Keratinocyte (primary cell): ENCODE data around the gene GRM4. TPM values are rescaled to one million over a fixed set of nuclear protein-coding genes. Genes with fewer than 3 reads are reported as not detected.

ENCODE experiments used
- DNase-seq: peaks from one replicate; pipeline ENCODE4 v3.0.0-alpha.2; 2011; ENCODE audit warnings: low read depth, missing footprints, low spot score
- FAIRE-seq: peaks from 2 replicates; lab custom pipeline; 2011; peaks lifted over from hg19 to GRCh38; lab: Jason Lieb, UNC
- H2AFZ ChIP-seq: 2 replicates; pipeline ENCODE4 v1.6.0; 2012; ENCODE audit warnings: low read length, control low read depth, inconsistent platforms; ENCODE audit not compliant: control insufficient read depth
- H3K27ac ChIP-seq: 2 replicates; pipeline ENCODE4 v1.5.1; 2011; ENCODE audit warnings: low read length; ENCODE audit not compliant: control insufficient read depth, insufficient read depth
- H3K27me3 ChIP-seq: 3 replicates; pipeline ENCODE4 v1.6.0; 2011; ENCODE audit warnings: low read length; ENCODE audit not compliant: control insufficient read depth, insufficient read depth; ENCODE audit errors: extremely low read depth
- H3K36me3 ChIP-seq, 2 experiments: 2 replicates in 1 of 2; 3 replicates in 1 of 2; pipeline ENCODE4 v1.5.1; 2011; ENCODE audit warnings: low read length in 2 of 2, mild to moderate bottlenecking in 1 of 2; ENCODE audit not compliant: control insufficient read depth in 2 of 2, insufficient read depth in 2 of 2; ENCODE audit errors: extremely low read depth in 1 of 2
- H3K4me1 ChIP-seq: 3 replicates; pipeline ENCODE4 v1.5.1; 2011; ENCODE audit warnings: low read length; ENCODE audit not compliant: control insufficient read depth, insufficient read depth; ENCODE audit errors: extremely low read depth
- H3K4me2 ChIP-seq: 3 replicates; pipeline ENCODE4 v1.6.0; 2011; ENCODE audit warnings: low read depth, low read length; ENCODE audit not compliant: control insufficient read depth, insufficient read depth; ENCODE audit errors: extremely low read depth
- H3K4me3 ChIP-seq, 3 experiments: fragments of 200-600 bp in 1 of 3; sonication (generic) in 1 of 3; 2 replicates in 2 of 3; 3 replicates in 1 of 3; pipeline ENCODE4 v1.5.1; 2011 to 2016; ENCODE audit warnings: low read length in 3 of 3, mild to moderate bottlenecking in 3 of 3, control low read depth in 2 of 3, inconsistent platforms in 1 of 3, low read depth in 1 of 3, mixed read lengths in 1 of 3, mixed run types in 1 of 3, moderate library complexity in 1 of 3; ENCODE audit not compliant: control insufficient read depth in 2 of 3, insufficient read depth in 2 of 3; ENCODE audit errors: extremely low read depth in 1 of 3
- H3K79me2 ChIP-seq: 2 replicates; pipeline ENCODE4 v1.6.0; 2012; ENCODE audit warnings: low read length; ENCODE audit not compliant: control insufficient read depth, insufficient read depth
- H3K9ac ChIP-seq: 3 replicates; pipeline ENCODE4 v1.6.0; 2011; ENCODE audit warnings: low read length; ENCODE audit not compliant: control insufficient read depth, insufficient read depth; ENCODE audit errors: extremely low read depth
- H3K9me1 ChIP-seq: 3 replicates; pipeline ENCODE4 v1.6.0; 2011; ENCODE audit warnings: low read length; ENCODE audit not compliant: control insufficient read depth, insufficient read depth; ENCODE audit errors: extremely low read depth
- H3K9me3 ChIP-seq: 2 replicates; pipeline ENCODE4 v1.5.1; 2012; ENCODE audit warnings: low read depth, low read length; ENCODE audit not compliant: control insufficient read depth
- H4K20me1 ChIP-seq: 3 replicates; pipeline ENCODE4 v1.6.0; 2011; ENCODE audit warnings: low read length; ENCODE audit not compliant: control insufficient read depth, insufficient read depth; ENCODE audit errors: extremely low read depth
- EZH2 ChIP-seq: IDR thresholded peaks from one replicate; pipeline ENCODE4 v1.6.1; 2012; ENCODE audit warnings: inconsistent platforms, mild to moderate bottlenecking, low read length, moderate library complexity
- dilution Hi-C: fragments of 300-500 bp; cut with MboI; formaldehyde crosslinking; loops from one replicate; pipeline ENCODE4 v1.7.0; 2020; ENCODE audit warnings: low sequenced_read_pairs; ENCODE audit not compliant: extremely low pct_ligation_motif_present
- polyA plus RNA-seq, 5 experiments: library from polyadenylated mRNA; depleted of rRNA in 3 of 5; stranded (reverse) in 3 of 5; stranded (forward) in 1 of 5; unstranded in 1 of 5; fragments of >200 nt; gene quantifications; 1 replicate in 1 of 5; 2 replicates in 3 of 5; 3 replicates in 1 of 5; pipeline versions ENCODE4 v1.2.1 to v1.2.3, GENCODE V29; 2011 to 2012; ENCODE audit warnings: missing spikeins in 2 of 5, low read depth in 1 of 5, low replicate concordance in 1 of 5
- TF ChIP-seq, protein P1 (sequence below), 3 experiments: IDR thresholded peaks in 1 of 3; conservative IDR thresholded peaks in 1 of 3; optimal IDR thresholded peaks in 1 of 3; 2 replicates in 2 of 3; 3 replicates in 1 of 3; pipeline versions ENCODE3 to v1.5.1; 2011; ENCODE audit warnings: low read length in 3 of 3, mild to moderate bottlenecking in 3 of 3, moderate library complexity in 2 of 3, control low read depth in 1 of 3, inconsistent platforms in 1 of 3; ENCODE audit not compliant: insufficient read depth in 2 of 3; ENCODE audit errors: extremely low read depth in 1 of 3

Gene GRM4
- polyA plus RNA-seq, 1 donor (not counting 4 experiments of a cell fraction or from before 2014, with no cell fraction given): not detected

GRCh38 chr6:33987531-33988021, 158.3 kb downstream of the GRM4 start:
- Histone ChIP-seq H3K36me3 (no peaks in the 10 kb centered on the region), H3K9me3 (no peaks in the 10 kb centered on the region), H3K4me1 (peaks cover 2% of the 10 kb centered on the region), H3K4me3 (no peak overlapping the region), H4K20me1 (no peaks in the 10 kb centered on the region), H3K27me3 (no peaks in the 10 kb centered on the region), H3K4me2 (no peak overlapping the region), H2AFZ (no peak overlapping the region), H3K79me2 (no peaks in the 10 kb centered on the region), H3K9me1 (no peaks in the 10 kb centered on the region), H3K27ac (no peak overlapping the region), H3K9ac (no peak overlapping the region)
- FAIRE-seq: no peak
- dilution Hi-C loops: no loop called here
- DNase-seq: no peak
- TF ChIP-seq EZH2: no peak
- TF ChIP-seq, protein P1, sequence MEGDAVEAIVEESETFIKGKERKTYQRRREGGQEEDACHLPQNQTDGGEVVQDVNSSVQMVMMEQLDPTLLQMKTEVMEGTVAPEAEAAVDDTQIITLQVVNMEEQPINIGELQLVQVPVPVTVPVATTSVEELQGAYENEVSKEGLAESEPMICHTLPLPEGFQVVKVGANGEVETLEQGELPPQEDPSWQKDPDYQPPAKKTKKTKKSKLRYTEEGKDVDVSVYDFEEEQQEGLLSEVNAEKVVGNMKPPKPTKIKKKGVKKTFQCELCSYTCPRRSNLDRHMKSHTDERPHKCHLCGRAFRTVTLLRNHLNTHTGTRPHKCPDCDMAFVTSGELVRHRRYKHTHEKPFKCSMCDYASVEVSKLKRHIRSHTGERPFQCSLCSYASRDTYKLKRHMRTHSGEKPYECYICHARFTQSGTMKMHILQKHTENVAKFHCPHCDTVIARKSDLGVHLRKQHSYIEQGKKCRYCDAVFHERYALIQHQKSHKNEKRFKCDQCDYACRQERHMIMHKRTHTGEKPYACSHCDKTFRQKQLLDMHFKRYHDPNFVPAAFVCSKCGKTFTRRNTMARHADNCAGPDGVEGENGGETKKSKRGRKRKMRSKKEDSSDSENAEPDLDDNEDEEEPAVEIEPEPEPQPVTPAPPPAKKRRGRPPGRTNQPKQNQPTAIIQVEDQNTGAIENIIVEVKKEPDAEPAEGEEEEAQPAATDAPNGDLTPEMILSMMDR (optimal IDR thresholded peaks at IDR 0.05 in 1 of 3, IDR thresholded peaks at IDR 0.05 in 1 of 3, conservative IDR thresholded peaks at IDR 0.05 in 1 of 3; ENCODE audit: extremely low read depth in 1 of 3, insufficient read depth in 2 of 3, low read length in 3 of 3): no peak

- no peaks in the 10 kb centered on the region for H3K9me3 ChIP-seq
- H2AFZ ChIP-seq: no peak overlapping the region
- no peaks in the 10 kb centered on the region for H4K20me1 ChIP-seq
- no peak overlapping the region for H3K9ac ChIP-seq
- H3K4me3 ChIP-seq: no peak overlapping the region
- no peaks in the 10 kb centered on the region for H3K36me3 ChIP-seq
- no peaks in the 10 kb centered on the region for H3K27me3 ChIP-seq
- TF ChIP-seq EZH2: no peak
- TF ChIP-seq, protein P1 (optimal IDR thresholded peaks at IDR 0.05 in 1 of 3, IDR thresholded peaks at IDR 0.05 in 1 of 3, conservative IDR thresholded peaks at IDR 0.05 in 1 of 3; ENCODE audit: extremely low read depth in 1 of 3, insufficient read depth in 2 of 3, low read length in 3 of 3): no peak
- H3K4me1 ChIP-seq: peaks cover 2% of the 10 kb centered on the region
- FAIRE-seq: no peak
- no peak overlapping the region for H3K27ac ChIP-seq
- H3K79me2 ChIP-seq: no peaks in the 10 kb centered on the region
- dilution Hi-C loops: no loop called here
- H3K9me1 ChIP-seq: no peaks in the 10 kb centered on the region
- no peak for DNase-seq
- H3K4me2 ChIP-seq: no peak overlapping the region
Measured at GRCh38 chr6:33985947-33986346, 159.9 kb downstream of the GRM4 start.
